Endothelial cell of umbilical vein (primary cell): Measurements from ENCODE around the gene IMPACT. TPM values are rescaled to one million over a fixed set of nuclear protein-coding genes. Genes with fewer than 3 reads are reported as not detected.

ENCODE experiments used
- BruUV-seq: library from RNA; stranded (reverse); fragments of 400-500 nt; replicated peaks from 2 replicates; lab custom pipeline; 2021; lab: Mats Ljungman, UMichigan
- CTCF ChIA-PET: fragments of 300-600, 350-600 bp; sonication (Branson Sonifier 250); formaldehyde crosslinking; loops from one replicate; lab custom pipeline; 2021; ENCODE audit warnings: antibody characterized with exemption, inconsistent platforms; lab: Charles Lee
- POLR2A ChIA-PET: fragments of 300-600, 350-600 bp; sonication (Branson Sonifier 250); formaldehyde crosslinking; loops from one replicate; lab custom pipeline; 2021; ENCODE audit warnings: antibody characterized with exemption, inconsistent platforms; lab: Charles Lee
- DNase-seq: peaks from one replicate; pipeline ENCODE4 v3.0.0-alpha.2; 2011; ENCODE audit warnings: low read depth, low spot score
- FAIRE-seq: peaks from 2 replicates; lab custom pipeline; 2011; peaks lifted over from hg19 to GRCh38; lab: Jason Lieb, UNC
- H2AFZ ChIP-seq: 2 replicates; pipeline ENCODE4 v1.6.0; 2012; ENCODE audit warnings: low read depth, low read length, control low read depth, inconsistent platforms
- H3K27ac ChIP-seq: 2 replicates; pipeline ENCODE4 v1.5.1; 2011; ENCODE audit warnings: low read depth, mild to moderate bottlenecking, control low read depth, low read length, moderate library complexity; ENCODE audit not compliant: insufficient read depth
- H3K27me3 ChIP-seq, 2 experiments: 2 replicates each; pipeline versions ENCODE4 v1.6.0 to v1.6.1; 2011; ENCODE audit warnings: low read length in 2 of 2, mixed read lengths in 1 of 2; ENCODE audit not compliant: control insufficient read depth in 2 of 2, insufficient read depth in 2 of 2
- H3K36me3 ChIP-seq, 2 experiments: 2 replicates in 1 of 2; 3 replicates in 1 of 2; pipeline ENCODE4 v1.5.1; 2011; ENCODE audit warnings: low read length in 2 of 2, mild to moderate bottlenecking in 1 of 2, moderate library complexity in 1 of 2; ENCODE audit not compliant: control insufficient read depth in 2 of 2, insufficient read depth in 2 of 2; ENCODE audit errors: extremely low read depth in 1 of 2
- H3K4me1 ChIP-seq: 3 replicates; pipeline ENCODE4 v1.5.1; 2011; ENCODE audit warnings: mild to moderate bottlenecking, low read length; ENCODE audit not compliant: control insufficient read depth, insufficient read depth; ENCODE audit errors: extremely low read depth
- H3K4me2 ChIP-seq: 2 replicates; pipeline ENCODE4 v1.6.1; 2011; ENCODE audit warnings: low read length, control low read depth, mixed read lengths; ENCODE audit not compliant: insufficient read depth
- H3K4me3 ChIP-seq, 3 experiments: fragments of 200-600 bp in 1 of 3; sonication (generic), shearing (Covaris generic) in 1 of 3; replicated peaks in 1 of 3; 2 replicates each; pipeline ENCODE4 v1.5.1; 2011 to 2016; ENCODE audit warnings: control low read depth in 3 of 3, low read length in 3 of 3, mild to moderate bottlenecking in 2 of 3, inconsistent platforms in 1 of 3, low read depth in 1 of 3, moderate library complexity in 1 of 3; ENCODE audit not compliant: insufficient read depth in 1 of 3
- H3K79me2 ChIP-seq: 2 replicates; pipeline ENCODE4 v1.6.0; 2012; ENCODE audit warnings: low read length, inconsistent platforms; ENCODE audit not compliant: control insufficient read depth, insufficient read depth
- H3K9ac ChIP-seq: replicated peaks from 2 replicates; pipeline ENCODE3; 2011; ENCODE audit warnings: low read length, control low read depth; ENCODE audit not compliant: insufficient read depth; ENCODE audit errors: extremely low read depth
- H3K9me1 ChIP-seq: replicated peaks from 3 replicates; pipeline ENCODE4 v1.6.0; 2011; ENCODE audit warnings: mild to moderate bottlenecking, low read length; ENCODE audit not compliant: control insufficient read depth, insufficient read depth; ENCODE audit errors: extremely low read depth
- H3K9me3 ChIP-seq: replicated peaks from 2 replicates; pipeline ENCODE4 v1.5.1; 2012; ENCODE audit warnings: low read length, inconsistent platforms; ENCODE audit not compliant: control insufficient read depth, insufficient read depth
- H4K20me1 ChIP-seq: replicated peaks from 2 replicates; pipeline ENCODE3; 2011; ENCODE audit warnings: mild to moderate bottlenecking, low read length; ENCODE audit not compliant: control insufficient read depth, insufficient read depth; ENCODE audit errors: extremely low read depth
- CTCF ChIP-seq, 2 donors: IDR thresholded peaks; 1 replicate in 1 of 2; 2 replicates in 1 of 2; pipeline ENCODE4 v1.5.1; 2011; ENCODE audit warnings: low read length in 2 of 2, mild to moderate bottlenecking in 2 of 2, moderate library complexity in 2 of 2, control low read depth in 1 of 2, inconsistent platforms in 1 of 2, low read depth in 1 of 2; ENCODE audit not compliant: insufficient read depth in 1 of 2; ENCODE audit errors: extremely low read depth in 1 of 2
- EZH2 ChIP-seq: IDR thresholded peaks from 2 replicates; pipeline ENCODE4 v1.6.1; 2012; ENCODE audit warnings: borderline replicate concordance, low read depth, mild to moderate bottlenecking, moderate library complexity, low read length, inconsistent platforms; ENCODE audit not compliant: severe bottlenecking
- FOS ChIP-seq: IDR thresholded peaks from 2 replicates; pipeline ENCODE4 v1.6.1; 2011; ENCODE audit warnings: mild to moderate bottlenecking, low read length, moderate library complexity, borderline replicate concordance; ENCODE audit not compliant: insufficient read depth
- GATA2 ChIP-seq: IDR thresholded peaks from 2 replicates; pipeline ENCODE4 v1.7.0; 2011; ENCODE audit warnings: low read depth, mild to moderate bottlenecking, moderate library complexity, mixed read lengths, low read length; ENCODE audit not compliant: insufficient read length, insufficient read depth
- JUN ChIP-seq: IDR thresholded peaks from 2 replicates; pipeline ENCODE4 v1.6.1; 2011; ENCODE audit warnings: borderline replicate concordance, low read depth; ENCODE audit not compliant: insufficient read length, insufficient read depth
- MAX ChIP-seq: IDR thresholded peaks from 2 replicates; pipeline ENCODE4 v1.6.1; 2011; ENCODE audit not compliant: insufficient read depth, insufficient read length
- MYC ChIP-seq: IDR thresholded peaks from one replicate; pipeline ENCODE4 v1.6.1; 2011; ENCODE audit warnings: mild to moderate bottlenecking, low read depth, low read length
- POLR2A ChIP-seq: IDR thresholded peaks from 2 replicates; pipeline ENCODE4 v1.6.1; 2012; ENCODE audit warnings: low read depth, mild to moderate bottlenecking, control low read depth, low read length
- POLR2AphosphoS5 ChIP-seq: IDR thresholded peaks from 2 replicates; pipeline ENCODE4 v1.6.1; 2012; ENCODE audit warnings: low read depth, mild to moderate bottlenecking, control low read depth, low read length, moderate library complexity; ENCODE audit not compliant: insufficient read depth
- dilution Hi-C: fragments of 300-500 bp; cut with MboI; formaldehyde crosslinking; loops from one replicate; pipeline ENCODE4 v1.15.0; 2019; ENCODE audit warnings: low sequenced_read_pairs; ENCODE audit not compliant: extremely low pct_ligation_motif_present
- intact Hi-C: fragments of 100-400 bp; cut with micrococcal nuclease; formaldehyde crosslinking; loops from one replicate; pipeline ENCODE4 v1.10.0; 2022
- polyA plus RNA-seq, 4 experiments: library from polyadenylated mRNA; depleted of rRNA in 3 of 4; stranded (reverse) in 3 of 4; unstranded in 1 of 4; fragments of >200 nt; gene quantifications; 2 replicates each; pipeline versions ENCODE4 v1.2.1 to v1.2.3, GENCODE V29; 2011 to 2012; ENCODE audit warnings: missing spikeins in 1 of 4
- total RNA-seq: library from RNA; stranded (reverse); gene quantifications from 2 replicates; pipeline ENCODE4 v1.2.3, GENCODE V29; 2021

The IMPACT gene
- total and polyA plus RNA-seq, 2 donors (not counting 3 experiments of a cell fraction or from before 2014, with no cell fraction given) = 15.4 to 28.6 TPM

GRCh38 chr18:24499814-24500213, 73.3 kb downstream of the IMPACT start:
- Histone ChIP-seq H3K9me3 (no peaks in the 10 kb centered on the region), H3K9me1 (no peaks in the 10 kb centered on the region), H3K27me3 (peaks cover 0 to 3% of the 10 kb centered on the region in 2 experiments), H3K9ac (no peak overlapping the region), H3K36me3 (no peaks in the 10 kb centered on the region), H3K79me2 (no peaks in the 10 kb centered on the region), H3K27ac (no peak overlapping the region), H4K20me1 (no peaks in the 10 kb centered on the region), H3K4me2 (no peak overlapping the region), H3K4me1 (no peaks in the 10 kb centered on the region), H3K4me3 (no peak overlapping the region), H2AFZ (no peak overlapping the region)
- DNase-seq (no peak), FAIRE-seq (no peak)
- BruUV-seq = no TSS peak
- CTCF ChIA-PET = interaction anchor here (2.9 to 4.2 kb wide), 1 partner anchor 11 kb away, joined by 15 to 19 read pairs; no protein-coding TSS in a partner anchor
- TF ChIP-seq JUN (no peak), POLR2AphosphoS5 (no peak), CTCF (IDR thresholded peaks at IDR 0.05; ENCODE audit: extremely low read depth in 1 of 2, insufficient read depth in 1 of 2, low read depth in 1 of 2, low read length in 2 of 2) (no peak), POLR2A (no peak), EZH2 (no peak), FOS (no peak), GATA2 (no peak), MAX (no peak), MYC (no peak)
- POLR2A ChIA-PET = no interaction called here
- intact Hi-C loops (no loop called here), dilution Hi-C loops (no loop called here)
